SKM-1 treated with dmso at 0.1 percent for 144 hours (cell line): ENCODE results near the gene MTA1.

Source experiments
- DNase-seq: peaks from one replicate; lab custom pipeline; 2025; ENCODE audit not compliant: unreplicated experiment; lab: John Stamatoyannopoulos, UW

The MTA1 gene

GRCh38 chr14:105401699-105402098, 17.9 kb upstream of the MTA1 start:
- DNase-seq: no peak

DNA sequence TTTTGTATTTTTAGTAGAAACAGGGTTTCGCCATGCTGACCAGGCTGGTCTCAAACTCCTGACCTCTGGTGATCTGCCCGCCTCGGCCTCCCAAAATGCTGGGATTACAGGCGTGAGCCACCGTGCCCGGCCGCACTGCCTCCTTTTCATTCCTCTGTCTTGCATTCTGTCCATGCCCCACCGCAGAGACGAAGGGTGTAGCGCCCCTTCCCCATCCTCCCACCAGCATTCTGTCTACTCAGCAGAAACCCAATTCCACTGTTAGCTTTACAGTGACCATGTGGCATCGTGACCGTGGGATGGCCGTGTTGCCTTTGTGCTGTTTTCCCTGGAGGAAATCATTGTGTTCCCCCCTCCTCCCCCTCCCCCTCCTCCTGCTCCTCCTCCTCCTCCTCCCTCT, 11.0 kb upstream of the MTA1 start:
- no peak for DNase-seq

DNA sequence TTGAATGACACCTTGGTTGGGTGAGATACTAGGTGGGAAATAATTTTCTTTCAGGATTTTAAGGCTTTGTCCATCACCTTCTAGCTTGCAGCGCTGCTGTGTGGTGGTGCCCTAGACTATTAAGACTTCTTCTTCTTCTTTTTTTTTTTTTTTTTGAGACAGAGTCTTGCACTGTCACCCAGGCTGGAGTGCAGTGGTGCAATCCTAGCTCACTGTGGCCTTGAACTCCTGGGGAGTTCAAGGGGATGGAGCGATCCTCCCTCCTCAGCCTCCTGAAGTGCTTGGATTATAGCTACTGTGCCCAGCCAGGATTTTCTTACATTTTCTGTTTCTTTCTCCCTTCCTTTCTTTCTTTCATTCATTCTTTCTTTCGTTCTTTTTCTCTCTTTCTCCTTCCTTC, 10.3 kb upstream of the MTA1 start:
- no peak for DNase-seq

DNA sequence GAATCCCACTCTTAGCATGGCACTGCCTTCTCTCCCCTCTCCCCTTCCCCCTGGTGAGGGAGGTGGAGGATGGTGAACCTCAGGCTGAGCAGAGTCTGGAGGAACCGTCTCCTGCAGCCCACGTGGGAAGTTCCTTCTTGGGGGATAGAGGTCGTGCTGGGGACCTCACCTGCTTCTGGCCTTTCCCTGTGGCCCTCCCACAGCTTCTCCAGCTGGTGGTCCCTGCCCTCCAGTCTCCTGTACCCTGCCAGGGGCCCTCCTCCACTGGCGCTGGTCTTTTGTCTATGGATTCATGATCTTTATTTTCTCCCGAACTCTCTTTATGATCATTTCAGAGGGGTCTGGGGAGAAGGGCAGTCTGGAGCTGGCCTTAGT, 9.0 kb upstream of the MTA1 start:
- DNase-seq: no peak

GRCh38 chr14:105411017-105411941, 8.3 kb upstream of the MTA1 start:
- DNase-seq: no peak

DNA sequence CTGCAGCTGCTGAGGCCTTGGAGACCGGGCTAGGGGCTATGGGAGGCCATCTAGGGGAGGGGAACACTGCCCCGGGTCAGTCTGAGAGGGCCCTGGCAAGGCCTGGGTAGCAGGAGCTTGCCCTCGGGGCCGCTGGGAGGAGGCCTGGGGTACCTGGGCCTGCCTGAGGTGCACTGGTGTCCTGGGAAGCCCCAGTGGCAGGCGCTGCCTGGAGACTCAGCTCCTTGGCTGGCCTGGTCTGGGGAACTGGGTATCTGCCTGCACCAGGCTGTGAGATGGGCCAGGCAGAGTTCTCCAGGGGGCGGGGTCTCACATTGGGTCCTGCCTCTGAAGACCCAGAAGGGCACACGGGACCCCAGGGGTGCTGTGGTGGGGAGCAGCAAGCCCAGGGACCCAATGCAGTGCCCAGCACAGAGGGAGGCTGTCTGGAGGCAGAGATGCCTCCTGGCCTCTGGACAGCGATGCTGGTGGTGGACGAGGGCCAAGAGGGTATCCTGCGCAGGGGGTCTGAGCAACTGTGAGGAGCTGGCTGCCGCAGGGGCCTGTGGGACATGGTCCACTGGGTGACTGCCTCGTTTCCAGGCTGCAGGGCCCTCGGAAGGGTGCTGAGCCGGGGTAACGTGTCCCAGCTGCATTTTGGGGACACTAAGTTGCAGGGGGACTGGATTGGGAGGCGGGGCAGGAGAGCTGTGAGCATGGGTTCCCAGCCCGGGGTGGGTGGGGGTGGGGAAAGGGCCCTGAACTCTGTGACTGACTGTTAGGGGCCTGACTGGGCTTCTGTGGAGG, 7.4 kb upstream of the MTA1 start:
- no peak for DNase-seq

GRCh38 chr14:105412771-105413543, 6.7 kb upstream of the MTA1 start:
- DNase-seq: no peak

DNA sequence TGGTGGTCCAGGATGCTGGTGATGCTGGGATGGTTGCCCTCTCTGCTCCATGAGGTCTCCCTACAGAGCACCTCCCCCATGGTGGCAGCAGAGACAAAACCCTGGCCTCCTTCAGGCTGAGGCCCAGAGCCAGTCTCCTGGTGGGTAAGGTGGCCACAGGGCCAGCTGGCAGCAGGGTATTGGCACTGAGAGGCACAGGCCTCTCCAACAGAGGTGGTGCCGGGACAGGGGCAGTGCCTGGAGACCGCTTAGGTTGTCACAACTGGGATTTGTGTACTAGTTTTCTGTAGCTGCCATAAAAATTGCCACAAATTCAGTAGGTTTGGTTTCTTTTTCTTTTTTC, 6.1 kb upstream of the MTA1 start:
- DNase-seq: no peak

GRCh38 chr14:105414456-105415371, 4.9 kb upstream of the MTA1 start:
- no peak for DNase-seq

DNA sequence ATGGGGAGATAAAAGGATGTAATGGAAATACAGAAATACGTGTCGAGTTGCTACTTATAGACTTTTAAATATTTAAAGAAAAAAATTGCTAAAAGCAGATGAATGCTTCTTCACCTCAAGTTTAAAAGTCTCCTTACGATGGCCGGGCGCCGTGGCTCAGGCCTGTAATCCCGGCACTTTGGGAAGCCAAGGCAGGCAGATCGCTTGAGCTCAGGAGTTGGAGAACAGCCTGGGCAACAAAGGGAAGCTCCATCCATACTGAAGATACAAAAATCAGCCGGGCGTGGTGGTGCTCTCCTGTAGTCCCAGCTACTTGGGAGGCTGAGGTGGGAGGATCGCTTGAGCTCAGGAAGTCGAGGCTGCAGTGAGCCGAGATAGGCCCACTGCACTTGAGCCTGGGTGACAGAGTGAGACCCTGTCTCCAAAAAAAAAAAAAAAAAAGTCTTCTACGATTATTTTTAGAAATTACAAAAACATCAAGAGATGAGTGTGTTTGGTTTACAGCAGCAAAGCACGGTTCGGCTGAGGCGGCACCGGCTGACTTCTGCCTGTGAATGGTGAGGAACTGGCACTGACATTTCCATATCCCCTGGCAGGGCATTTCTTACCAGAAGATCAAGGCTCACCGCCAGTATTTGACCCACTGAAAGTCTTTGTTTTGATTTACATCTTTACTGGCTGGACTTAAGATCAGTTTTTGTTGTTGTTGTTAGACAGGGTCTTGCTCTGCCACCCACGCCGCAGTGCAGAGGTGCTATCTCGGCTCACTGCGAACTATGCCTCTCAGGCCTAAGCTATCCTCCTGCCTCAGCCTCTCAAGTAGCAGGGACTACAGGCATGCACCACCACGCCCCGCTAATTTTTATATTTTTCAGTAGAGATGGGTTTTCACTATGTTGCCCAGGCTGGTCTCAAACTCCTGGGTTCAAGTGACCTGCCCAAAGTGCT, 3.9 kb upstream of the MTA1 start:
- no peak for DNase-seq

GRCh38 chr14:105416671-105417070, 3.0 kb upstream of the MTA1 start:
- no peak for DNase-seq

GRCh38 chr14:105417690-105418121, 1.9 kb upstream of the MTA1 start:
- DNase-seq: no peak

GRCh38 chr14:105418269-105419194, 1.1 kb upstream of the MTA1 start:
- no peak for DNase-seq

DNA sequence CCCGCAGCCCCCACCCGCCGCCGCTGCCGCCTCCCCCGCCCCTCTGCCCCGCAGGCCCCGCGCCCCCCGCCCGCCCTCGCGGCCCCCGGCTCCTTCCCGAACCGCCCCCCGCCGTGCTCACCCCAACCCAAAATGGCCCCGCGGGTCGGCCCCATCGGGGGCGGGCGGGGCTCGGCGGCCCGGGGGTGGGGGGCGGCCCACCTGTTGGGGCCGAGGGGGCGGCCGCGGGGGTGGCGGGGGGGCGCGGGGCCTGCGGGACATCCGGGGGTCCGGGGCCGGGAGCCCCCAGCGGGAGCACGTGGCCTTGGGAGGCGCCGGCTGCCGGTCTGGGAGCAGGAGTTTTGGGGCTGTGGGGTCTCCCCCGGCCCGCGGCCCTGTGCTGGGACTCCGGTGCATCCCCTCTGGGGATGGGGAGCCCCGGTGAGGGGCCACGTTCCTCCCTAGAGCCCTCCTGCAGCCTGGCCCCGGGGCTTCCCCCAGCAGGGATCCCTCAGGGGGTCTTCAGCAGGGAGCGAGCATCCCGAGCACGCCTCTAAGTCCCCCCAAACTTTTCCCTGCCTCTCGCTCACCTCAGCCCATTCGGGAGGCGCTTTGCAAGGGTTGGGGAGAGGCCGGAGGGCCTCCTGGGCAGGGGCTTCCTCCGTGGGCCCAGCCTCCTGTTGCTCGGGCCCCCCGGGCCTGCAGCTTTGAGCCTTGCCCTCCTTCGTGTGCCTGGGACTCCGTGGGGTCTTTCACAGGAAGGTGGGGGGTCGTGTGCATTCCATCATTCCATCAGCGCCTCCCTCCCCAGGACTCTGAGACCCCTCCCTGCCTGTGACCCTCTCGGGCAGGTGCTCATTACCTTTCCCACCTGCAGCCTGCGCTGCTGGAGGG, 710 bp downstream of the MTA1 start:
- no peak for DNase-seq

GRCh38 chr14:105420974-105421674, 1.5 kb downstream of the MTA1 start:
- no peak for DNase-seq

DNA sequence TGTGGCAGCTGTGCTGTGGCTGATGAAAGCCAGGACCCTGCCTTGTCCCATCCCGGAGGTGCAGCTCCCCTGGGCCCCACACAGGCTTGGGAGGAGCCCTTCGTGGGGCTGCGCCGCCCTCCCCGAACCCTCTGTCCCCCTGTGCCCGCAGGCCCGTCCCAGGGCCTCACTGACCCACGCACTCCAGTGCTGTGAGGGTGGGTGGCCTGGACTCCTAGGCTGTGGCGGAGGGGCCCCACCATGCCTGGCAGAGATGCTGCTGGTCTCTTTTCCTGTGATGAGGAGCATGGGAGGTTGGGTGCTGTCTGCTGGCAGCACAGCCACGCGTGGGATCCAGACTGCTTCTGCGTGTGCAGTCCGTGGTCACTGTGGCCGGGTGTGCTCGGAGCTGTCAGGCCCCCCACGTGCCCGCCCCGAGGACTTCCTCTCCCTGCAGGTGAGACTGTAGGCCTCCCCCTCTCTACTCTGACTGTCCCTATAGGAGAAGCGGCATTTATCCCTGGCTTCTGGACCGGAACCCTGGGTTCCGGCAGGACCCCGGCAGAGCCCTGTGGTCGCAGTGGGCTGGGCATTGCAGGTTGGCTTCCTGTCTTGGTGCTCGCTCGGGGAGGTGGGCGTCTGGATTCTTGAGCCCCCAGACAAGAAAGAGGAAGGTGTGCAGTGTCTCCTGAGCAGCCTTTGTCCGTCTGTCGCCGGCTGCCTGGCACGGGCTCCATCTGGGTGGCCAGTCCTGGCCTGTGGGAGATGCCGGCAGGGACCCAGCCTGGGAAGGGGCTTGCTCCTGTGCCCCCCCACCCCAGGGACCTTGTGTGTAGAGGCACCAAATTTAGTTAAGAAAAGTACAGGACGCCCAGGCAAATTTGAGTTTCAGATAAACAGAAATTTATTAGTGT, 2.3 kb downstream of the MTA1 start:
- DNase-seq: no peak
